NCI-H2107 (cell line): ENCODE measurements around the gene GPR137.
"Not testable (repeated sequence)": the region's sequence is repeated elsewhere in the genome, so short reads cannot be mapped to it uniquely, and the experiment has no call there.

Experiments used
- DNase-seq: peaks from one replicate; lab custom pipeline; 2025; lab: John Stamatoyannopoulos, UW

Gene GPR137

DNA sequence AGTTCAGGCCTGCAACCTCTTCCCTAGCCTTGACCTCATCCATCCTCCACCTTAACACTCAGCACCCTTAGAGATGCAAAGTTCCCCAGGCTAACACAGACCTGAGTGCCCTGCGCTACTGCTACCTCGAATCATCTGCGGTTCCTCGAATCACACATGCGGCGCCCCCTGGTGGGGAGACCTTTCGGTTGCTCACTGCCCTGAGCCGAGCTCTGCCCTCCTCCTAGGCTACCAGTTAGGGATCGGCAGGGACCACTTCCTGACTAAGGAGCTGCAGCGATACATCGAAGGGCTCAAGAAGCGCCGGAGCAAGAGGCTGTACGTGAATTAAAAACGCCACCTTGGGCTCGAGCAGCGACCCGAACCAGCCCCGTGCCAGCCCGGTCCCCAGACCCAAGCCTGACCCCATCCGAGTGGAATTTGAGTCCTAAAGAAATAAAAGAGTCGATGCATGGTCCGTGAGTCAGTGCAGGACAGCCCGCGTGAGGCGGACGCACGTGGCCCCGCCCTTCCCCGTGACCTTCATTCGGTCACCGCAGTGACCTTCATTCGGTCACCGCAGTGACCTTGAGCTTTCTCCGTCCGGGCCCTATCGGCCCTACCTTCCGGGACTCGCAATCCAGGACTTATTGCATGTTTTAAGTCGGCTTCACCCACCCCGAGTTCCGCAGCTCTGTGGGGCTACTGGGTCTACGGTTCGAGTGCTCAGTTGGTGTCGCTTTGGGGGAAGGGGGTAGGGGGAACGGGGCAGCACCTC is 18.8 kb downstream of the GPR137 start:
- DNase-seq, result peak; percentile 85

DNA sequence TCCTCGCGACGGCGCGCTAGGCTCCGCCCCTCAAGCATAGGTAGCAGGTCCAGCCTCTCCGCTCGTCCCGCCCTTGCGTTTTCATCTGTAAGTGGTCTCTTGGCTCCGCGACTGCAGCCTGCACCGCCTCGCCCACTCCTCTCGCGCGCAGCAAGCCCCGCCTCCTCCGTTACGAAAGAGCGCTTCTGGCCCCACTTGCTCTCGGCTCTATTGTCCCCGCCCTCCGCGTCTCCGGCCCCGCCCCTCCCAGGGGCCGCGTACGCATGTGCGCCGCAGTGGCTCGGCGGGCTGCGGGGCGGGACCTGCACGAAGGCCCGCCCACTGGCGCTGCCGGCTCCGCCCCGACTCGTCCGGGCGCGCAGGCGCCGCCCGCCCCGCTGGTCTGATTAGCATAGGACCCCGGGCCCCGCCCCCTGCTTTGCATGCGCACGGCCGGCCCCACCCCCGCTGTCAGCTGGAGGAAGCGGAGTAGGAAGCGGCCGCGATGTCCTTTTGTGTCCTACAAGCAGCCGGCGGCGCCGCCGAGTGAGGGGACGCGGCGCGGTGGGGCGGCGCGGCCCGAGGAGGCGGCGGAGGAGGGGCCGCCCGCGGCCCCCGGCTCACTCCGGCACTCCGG is 19.5 kb downstream of the GPR137 start, which contains the start of gene ESRRA:
ESRRA (plus strand) TSS at position 450 of the 616 bp plus-strand sequence. CDS start 1,656 bp downstream, outside the sequence.
- DNase-seq, result peak; percentile 96

DNA sequence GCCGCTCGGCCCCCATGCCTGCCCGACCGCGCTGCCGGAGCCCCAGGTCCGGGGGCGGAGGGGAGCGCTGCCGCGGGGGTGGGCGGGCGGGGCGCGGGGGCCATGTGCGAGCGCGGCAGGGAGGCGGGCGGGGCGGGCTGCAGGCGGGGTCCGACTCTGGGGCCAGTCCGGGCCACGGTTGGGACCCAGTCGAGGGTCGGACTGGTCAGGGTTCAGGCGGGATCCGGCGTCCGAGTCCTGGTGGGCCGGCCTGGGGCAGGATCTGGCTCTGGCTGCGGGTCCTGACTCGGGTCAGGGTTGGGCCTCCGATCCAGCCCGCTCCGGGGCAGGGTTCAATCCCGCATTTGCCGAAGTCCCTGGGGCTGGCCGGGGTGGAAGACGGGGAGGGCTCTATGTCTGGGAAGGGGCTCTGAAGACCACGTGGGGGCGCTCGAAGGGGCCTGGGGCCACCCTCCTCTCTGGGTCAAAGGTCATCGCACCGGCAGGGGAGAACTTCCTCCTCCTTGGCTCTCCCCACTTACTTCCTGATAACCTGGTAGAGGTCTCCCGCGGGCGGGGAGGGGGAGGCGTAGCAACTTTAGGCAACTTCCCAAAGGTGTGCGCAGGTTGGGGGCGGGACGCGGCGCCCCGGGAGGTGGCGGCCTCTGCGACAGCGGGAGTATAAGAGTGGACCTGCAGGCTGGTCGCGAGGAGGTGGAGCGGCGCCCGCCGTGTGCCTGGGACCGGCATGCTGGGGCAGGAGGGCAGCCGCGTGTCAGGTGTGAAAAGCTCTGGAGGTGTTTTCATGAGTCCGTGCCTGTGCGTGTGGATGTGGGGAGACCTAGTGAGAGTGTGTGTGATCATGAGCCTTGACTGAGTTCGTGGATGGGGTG is 20.3 kb downstream of the GPR137 start:
- no peak for DNase-seq

DNA sequence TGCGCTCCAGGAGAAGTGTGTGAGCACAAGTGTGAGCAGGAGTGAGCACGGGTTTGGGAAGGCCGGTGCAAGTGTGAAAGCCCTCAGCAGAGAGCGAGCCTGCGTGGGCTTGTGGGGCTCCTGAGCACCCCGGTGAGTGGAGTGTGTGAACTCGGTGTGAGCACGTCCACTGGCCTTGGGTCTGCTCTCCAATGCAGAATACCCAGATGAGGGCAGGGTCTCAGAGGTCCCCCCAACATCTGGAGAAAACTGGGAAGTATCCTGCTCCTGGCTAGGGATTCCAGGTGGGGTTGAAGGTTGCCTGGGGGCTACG is 20.9 kb downstream of the GPR137 start:
- DNase-seq, result no peak

DNA sequence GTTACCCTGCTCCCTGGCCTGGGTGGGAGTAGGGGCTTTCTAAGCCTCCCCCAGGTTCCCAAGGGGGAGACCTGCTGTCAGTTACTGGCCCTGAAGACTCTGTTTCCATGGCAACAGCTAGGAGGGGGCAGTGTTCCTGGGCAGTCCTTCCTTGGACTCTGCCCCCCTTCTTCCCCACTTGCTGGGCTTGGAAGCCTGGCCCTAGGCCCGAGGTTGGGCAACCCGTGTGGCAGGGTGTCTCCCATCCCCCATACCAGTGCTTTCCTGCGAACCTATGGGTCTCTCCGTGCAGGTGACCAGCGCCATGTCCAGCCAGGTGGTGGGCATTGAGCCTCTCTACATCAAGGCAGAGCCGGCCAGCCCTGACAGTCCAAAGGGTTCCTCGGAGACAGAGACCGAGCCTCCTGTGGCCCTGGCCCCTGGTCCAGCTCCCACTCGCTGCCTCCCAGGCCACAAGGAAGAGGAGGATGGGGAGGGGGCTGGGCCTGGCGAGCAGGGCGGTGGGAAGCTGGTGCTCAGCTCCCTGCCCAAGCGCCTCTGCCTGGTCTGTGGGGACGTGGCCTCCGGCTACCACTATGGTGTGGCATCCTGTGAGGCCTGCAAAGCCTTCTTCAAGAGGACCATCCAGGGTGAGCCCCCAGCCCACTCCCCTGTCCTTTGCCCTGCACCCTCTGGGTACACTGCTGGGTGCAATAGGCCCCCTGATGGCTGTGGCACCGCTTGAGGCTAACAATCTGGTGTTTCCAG is 21.4 kb downstream of the GPR137 start:
- no peak for DNase-seq

DNA sequence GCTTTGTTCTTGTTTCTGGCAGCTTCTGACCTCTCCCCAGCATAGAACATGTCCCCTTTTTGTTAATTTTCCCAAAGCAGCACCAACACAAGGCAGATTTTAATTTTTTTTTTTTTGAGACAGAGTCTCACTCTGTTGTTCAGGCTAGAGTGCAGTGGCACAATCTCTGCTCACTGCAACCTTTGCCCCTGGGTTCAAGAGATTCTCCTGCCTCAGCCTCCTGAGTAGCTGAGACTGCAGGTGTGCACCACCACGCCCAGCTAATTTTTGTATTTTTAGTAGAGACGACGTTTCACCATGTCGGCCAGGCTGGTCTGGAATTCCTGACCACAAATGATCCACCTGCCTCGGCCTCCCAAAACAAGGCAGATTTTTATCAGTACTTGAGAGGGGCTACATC is 22.1 kb downstream of the GPR137 start:
- DNase-seq, result not testable (repeated sequence)

DNA sequence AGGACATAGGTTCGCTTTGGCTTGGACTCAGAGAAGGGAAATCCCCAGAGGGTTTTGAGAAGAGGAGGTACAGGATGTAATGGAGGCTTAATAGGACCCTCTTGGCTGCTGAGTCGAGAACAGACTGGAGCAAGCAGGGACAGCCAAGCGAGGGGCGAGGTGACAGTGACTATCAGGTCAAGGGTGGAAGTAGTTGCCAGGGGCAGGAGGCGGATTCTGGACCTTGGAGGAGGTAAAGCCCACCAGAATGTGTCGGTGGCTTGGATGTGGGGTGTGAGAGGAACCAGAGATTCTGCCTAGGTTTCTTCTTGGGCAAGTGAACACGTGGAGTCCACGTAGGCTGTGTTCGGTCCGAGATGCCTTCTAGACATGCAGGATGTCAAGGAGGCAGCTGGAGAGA is 27.3 kb downstream of the GPR137 start:
- DNase-seq, result no peak

DNA sequence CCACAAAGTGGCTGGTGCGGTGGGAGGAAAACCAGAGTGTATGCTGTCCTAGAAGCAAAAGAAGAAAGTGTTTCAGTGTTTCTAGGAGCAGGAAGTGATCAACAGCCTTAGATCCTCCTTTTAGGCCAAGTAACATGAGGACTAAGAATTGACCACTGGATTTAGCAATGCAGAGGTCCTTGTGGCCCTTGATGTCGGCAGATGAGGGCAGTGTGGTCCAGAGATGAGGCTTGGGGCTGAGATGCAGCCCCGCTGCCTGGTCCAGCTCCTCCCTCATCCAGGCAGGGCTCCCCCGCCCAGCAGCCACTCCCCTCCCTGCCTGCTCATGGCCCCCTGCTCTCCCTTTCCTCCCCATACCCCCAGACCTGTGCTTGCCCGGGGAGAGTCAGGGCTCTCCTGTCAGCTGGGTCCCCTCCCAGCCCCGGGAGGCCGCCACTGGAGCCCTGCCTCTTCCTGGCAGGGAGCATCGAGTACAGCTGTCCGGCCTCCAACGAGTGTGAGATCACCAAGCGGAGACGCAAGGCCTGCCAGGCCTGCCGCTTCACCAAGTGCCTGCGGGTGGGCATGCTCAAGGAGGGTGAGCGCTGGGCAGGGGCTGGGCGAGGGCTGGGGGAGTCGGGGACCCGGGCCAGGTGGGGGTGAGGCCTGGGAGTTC is 28.0 kb downstream of the GPR137 start:
- no peak for DNase-seq

DNA sequence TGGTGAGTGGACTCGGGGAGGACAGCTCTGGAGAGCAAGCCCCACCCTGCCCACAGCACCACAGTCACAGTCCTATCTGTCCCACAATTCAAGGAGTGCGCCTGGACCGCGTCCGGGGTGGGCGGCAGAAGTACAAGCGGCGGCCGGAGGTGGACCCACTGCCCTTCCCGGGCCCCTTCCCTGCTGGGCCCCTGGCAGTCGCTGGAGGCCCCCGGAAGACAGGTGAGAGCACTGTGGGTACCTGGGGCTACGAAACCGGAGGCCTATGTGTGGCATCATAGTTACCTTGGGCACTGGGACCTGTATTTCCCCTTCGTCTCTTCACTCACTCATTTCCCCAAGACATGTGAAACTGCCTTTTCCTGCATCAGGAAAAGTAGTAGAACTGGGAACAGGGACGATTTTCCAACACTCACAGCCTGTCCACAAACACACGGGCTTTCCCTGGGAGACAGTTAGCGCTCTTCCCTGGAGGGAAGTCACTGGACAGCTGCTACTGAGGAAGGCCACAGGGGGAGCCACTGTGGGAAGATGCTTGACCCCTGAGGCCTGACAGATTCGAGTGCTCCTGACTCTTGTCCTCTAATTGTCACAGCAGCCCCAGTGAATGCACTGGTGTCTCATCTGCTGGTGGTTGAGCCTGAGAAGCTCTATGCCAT is 28.6 kb downstream of the GPR137 start:
- DNase-seq, result no peak

DNA sequence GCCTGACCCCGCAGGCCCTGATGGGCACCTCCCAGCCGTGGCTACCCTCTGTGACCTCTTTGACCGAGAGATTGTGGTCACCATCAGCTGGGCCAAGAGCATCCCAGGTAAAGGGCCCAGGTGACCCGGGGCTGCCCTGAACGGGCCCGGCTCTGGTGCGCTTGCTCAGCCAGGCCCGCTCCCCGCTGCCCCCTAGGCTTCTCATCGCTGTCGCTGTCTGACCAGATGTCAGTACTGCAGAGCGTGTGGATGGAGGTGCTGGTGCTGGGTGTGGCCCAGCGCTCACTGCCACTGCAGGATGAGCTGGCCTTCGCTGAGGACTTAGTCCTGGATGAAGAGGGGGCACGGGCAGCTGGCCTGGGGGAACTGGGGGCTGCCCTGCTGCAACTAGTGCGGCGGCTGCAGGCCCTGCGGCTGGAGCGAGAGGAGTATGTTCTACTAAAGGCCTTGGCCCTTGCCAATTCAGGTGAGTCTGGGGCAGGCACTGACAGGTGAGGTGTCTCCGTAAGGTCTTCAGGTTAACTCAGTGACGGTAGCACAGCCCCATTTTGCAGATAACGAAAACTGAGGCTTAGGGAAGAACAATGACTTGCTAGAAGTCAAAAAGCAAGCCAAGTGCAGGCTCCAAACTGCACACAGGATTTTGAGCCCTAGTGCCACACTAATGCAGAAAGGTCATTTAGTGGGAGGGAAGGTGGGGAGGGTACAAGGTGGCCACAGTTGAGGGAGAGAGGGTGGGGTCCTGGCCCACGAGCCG is 29.3 kb downstream of the GPR137 start:
- no peak for DNase-seq

DNA sequence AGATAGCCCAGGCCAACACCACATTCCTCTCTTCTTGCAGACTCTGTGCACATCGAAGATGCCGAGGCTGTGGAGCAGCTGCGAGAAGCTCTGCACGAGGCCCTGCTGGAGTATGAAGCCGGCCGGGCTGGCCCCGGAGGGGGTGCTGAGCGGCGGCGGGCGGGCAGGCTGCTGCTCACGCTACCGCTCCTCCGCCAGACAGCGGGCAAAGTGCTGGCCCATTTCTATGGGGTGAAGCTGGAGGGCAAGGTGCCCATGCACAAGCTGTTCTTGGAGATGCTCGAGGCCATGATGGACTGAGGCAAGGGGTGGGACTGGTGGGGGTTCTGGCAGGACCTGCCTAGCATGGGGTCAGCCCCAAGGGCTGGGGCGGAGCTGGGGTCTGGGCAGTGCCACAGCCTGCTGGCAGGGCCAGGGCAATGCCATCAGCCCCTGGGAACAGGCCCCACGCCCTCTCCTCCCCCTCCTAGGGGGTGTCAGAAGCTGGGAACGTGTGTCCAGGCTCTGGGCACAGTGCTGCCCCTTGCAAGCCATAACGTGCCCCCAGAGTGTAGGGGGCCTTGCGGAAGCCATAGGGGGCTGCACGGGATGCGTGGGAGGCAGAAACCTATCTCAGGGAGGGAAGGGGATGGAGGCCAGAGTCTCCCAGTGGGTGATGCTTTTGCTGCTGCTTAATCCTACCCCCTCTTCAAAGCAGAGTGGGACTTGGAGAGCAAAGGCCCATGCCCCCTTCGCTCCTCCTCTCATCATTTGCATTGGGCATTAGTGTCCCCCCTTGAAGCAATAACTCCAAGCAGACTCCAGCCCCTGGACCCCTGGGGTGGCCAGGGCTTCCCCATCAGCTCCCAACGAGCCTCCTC is 30.2 kb downstream of the GPR137 start:
- DNase-seq, result not testable (repeated sequence)

DNA sequence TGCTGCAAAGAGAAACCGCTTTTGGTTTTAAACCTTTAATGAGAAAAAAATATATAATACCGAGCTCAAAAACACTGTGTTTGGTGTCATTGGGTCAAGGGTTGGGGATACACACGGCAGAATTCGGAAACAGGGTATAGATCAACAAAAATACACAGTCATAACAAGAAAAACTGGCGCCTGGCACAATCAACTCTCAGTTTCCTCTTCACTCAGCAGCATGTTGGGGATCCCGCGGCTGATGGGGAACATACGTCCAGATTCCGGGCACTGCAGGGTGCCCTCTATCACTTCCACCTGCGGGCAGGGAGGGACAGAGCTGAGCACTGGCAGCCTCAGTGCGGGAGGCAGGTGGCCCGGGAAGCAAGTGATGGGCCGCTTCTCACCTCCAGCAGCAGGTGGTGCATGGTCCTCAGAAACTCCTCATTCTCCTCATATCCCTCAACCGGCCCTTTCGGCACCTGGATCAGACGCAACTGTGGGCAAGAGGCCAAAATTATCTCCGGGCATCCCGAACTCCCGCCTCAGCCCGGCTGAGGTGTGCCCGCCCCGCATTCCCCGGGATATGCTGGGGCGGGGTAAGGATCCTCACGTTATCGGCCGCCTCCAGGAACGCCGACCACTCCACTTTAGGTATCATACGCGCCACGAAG is 31.1 kb downstream of the GPR137 start:
- no peak for DNase-seq

DNA sequence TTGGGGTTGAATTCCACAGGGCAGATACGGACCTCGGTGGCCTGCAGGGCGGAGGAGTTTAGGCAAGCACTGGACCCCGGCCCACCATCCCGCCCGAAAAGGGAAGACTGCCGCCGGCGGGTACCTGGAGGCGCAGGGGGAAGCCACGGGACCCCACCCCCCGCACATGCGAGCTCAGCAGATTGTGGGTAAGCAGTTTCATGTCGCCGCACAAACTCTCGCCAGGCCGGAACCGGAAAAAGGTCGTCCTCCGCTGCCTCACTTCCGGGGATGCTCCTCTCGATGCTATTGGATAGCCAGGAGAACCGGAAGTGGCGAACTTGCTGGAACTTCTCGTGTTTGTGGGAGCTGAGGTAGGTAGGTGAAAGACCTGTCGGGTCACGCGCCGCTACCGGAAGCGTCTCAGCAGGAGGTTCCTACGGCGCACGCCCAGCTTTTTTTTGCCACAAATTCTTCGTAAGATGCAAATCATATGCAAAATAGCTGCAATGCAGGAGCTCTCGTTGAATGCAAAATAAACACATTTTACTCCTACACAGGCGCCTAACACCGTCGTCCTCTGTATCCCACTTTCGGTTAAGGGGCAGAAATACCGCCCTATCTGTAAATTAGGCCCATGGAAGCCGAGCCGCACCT is 31.8 kb downstream of the GPR137 start, which contains the start of gene TRMT112:
TRMT112 (minus strand) TSS at position 235 of the 636 bp plus-strand sequence; CDS start at position 202, 33 bp downstream.
- DNase-seq, result peak; percentile 89

DNA sequence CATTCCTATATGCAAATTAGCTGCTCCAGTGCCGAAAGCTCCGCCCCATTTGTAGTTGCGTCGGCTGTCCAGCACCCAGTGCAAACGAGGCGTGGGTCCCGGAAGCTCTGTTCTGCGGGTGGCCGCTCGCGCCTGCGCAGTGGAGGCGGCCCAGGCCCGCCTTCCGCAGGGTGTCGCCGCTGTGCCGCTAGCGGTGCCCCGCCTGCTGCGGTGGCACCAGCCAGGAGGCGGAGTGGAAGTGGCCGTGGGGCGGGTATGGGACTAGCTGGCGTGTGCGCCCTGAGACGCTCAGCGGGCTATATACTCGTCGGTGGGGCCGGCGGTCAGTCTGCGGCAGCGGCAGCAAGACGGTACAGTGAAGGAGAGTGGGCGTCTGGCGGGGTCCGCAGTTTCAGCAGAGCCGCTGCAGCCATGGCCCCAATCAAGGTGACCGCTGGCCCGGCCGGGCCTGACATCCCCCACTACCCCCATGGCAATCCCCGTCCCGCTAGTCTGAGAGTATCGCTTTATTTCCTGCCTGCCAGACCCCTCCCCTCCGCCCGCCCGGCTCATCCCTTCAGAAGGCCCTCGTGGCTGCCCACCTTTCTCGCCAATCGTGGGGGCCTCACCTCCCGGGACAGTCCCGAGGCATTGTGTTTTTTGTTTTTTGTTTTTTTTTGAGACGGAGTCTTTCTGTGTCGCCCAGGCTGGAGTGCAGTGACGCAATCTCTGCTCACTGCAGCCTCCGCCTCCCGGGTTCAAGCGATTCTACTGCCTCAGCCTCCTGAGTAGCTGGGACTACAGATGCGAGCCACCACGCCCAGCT is 32.5 kb downstream of the GPR137 start, which contains the start of gene PRDX5:
PRDX5 (plus strand) TSS at position 161 of the 805 bp plus-strand sequence; CDS start at position 256, 95 bp downstream.
- DNase-seq, result peak; percentile 89

DNA sequence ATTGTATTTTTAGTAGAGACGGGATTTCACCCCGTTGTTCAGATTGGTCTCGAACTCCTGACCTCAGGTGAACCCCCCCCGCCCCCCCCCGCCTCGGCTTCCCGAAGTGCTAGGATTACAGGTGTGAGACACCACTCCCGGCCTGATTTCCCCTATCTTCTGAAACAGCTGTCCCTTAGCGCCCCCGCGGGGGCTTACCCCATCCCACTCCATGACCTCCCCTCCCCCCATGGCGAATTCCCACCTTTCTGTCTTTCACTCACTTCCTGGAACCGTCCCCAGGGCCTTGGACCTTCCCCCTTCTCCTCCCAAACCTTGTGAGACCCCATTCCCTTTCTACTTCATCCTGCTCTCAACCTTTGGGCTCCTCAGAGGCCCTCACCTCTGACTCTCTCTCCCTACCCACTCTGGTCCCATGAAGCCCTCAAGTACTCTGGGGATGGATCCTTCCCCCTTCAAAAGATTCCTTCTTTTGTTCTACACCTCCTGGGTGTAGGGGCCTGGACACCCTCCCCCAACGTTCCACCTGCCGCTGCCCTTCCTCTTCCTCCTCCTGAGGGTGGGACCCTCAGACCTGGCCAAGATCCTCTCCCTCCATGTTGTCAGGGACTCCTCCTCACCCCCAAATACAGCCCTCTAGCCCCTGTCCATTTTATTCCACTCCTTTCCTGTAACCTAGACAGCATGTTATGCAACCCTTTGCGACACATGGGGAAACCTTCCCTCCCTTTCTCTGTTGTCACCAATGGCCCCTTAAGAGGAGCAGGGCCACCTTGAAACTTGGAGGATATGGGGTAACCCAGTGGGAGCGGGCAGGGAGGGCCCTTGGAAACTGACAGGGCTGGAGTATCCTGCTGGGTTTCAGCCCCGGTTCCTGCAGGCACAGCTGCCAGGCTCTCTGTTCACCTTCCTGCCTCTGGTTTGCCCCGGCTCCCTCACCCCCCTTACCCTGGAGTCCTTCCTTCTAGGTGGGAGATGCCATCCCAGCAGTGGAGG is 33.4 kb downstream of the GPR137 start:
- no peak for DNase-seq

DNA sequence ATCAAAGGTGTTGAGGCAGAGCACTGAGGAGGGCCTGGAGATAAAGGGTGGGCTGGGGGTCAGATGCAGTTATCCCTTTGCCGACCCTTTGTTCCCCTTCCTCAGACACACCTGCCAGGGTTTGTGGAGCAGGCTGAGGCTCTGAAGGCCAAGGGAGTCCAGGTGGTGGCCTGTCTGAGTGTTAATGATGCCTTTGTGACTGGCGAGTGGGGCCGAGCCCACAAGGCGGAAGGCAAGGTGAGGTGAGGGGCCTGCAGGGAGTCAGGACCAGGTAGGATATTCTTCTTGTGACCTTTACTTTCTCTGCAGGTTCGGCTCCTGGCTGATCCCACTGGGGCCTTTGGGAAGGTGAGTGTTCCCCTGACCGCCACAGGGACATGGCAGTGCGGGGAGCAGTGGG is 34.9 kb downstream of the GPR137 start:
- DNase-seq, result no peak
